Breast epithelium (tissue), 4 donors: ENCODE results near the gene INSIG2. TPM values are rescaled to one million over a fixed set of nuclear protein-coding genes. Genes with fewer than 3 reads are reported as not detected.

Experiments used
- DNase-seq, 2 donors: peaks; one replicate each; pipeline ENCODE4 v3.0.0-alpha.2; 2019; ENCODE audit warnings: low spot score in 2 of 2
- H3K27ac ChIP-seq, 2 donors: fragments of 200-600 bp; sonication (generic) in 1 of 2; one replicate each; pipeline ENCODE4 v1.5.1; 2016 to 2019; ENCODE audit warnings: mild to moderate bottlenecking in 1 of 2
- H3K27me3 ChIP-seq, 2 donors: fragments of 200-600 bp; sonication (generic) in 1 of 2; one replicate each; pipeline versions ENCODE4 v1.5.1 to v1.6.0; 2017 to 2019; ENCODE audit warnings: control low read depth in 1 of 2, mild to moderate bottlenecking in 1 of 2
- H3K36me3 ChIP-seq: fragments of 200-600 bp; one replicate; pipeline ENCODE4 v1.5.1; 2019
- H3K4me1 ChIP-seq, 2 donors: fragments of 200-600 bp; sonication (generic); one replicate each; pipeline ENCODE4 v1.5.1; 2016 to 2019; ENCODE audit warnings: control low read depth in 1 of 2
- H3K4me3 ChIP-seq, 3 donors: fragments of 200-600 bp; sonication (generic); 1 replicate in 2 of 3; 2 replicates in 1 of 3; pipeline ENCODE4 v1.5.1; 2016 to 2019; ENCODE audit warnings: mild to moderate bottlenecking in 3 of 3, moderate library complexity in 2 of 3
- H3K9me3 ChIP-seq, 2 donors: fragments of 200-600 bp; sonication (generic) in 1 of 2; one replicate each; pipeline ENCODE4 v1.5.1; 2016 to 2019; ENCODE audit warnings: control low read depth in 1 of 2
- CTCF ChIP-seq, 3 donors: fragments of 450-650 bp; IDR thresholded peaks; one replicate each; pipeline ENCODE4 v1.5.1; 2016 to 2017; ENCODE audit warnings: antibody characterized with exemption in 3 of 3, mild to moderate bottlenecking in 3 of 3, moderate library complexity in 3 of 3
- POLR2A ChIP-seq: fragments of 450-650 bp; IDR thresholded peaks from one replicate; pipeline ENCODE4 v1.6.1; 2016; ENCODE audit warnings: antibody characterized with exemption, mild to moderate bottlenecking, moderate library complexity
- POLR2AphosphoS5 ChIP-seq, 3 donors: sonication (generic); formaldehyde crosslinking; IDR thresholded peaks; one replicate each; pipeline ENCODE4 v1.6.1; 2017; ENCODE audit warnings: antibody characterized with exemption in 3 of 3
- intact Hi-C: fragments of 100-400 bp; cut with DNase I; formaldehyde crosslinking; loops from one replicate; pipeline ENCODE4 v1.15.1; 2023; ENCODE audit warnings: low total_unique reads
- total RNA-seq, 3 donors: library from RNA; depleted of rRNA; stranded (reverse); fragments of >200 nt; gene quantifications; one replicate each; pipeline ENCODE4 v1.1.0, GENCODE V29; 2016

The INSIG2 gene
- total RNA-seq, 3 donors from 2014 or later: 13.1 to 30.9 (median 20.3) TPM

GRCh38 chr2:118045286-118045685, 43.0 kb upstream of the INSIG2 start:
- Histone ChIP-seq H3K27ac (no peak overlapping the region), H3K9me3 (no peaks in the 10 kb centered on the region), H3K36me3 (no peaks in the 10 kb centered on the region), H3K27me3 (peaks cover 0 to 13% of the 10 kb centered on the region in 2 donors), H3K4me1 (no peaks in the 10 kb centered on the region), H3K4me3 (no peak overlapping the region)
- no peak for TF ChIP-seq POLR2AphosphoS5 (IDR thresholded peaks at IDR 0.05)
- no peak for TF ChIP-seq CTCF (IDR thresholded peaks at IDR 0.05)
- TF ChIP-seq POLR2A: no peak
- no peak for DNase-seq
- intact Hi-C loops: loop anchor here (10.0 kb wide), 1 partner anchor 820 kb away; no protein-coding TSS in a partner anchor

GRCh38 chr2:118046634-118047210, 41.5 kb upstream of the INSIG2 start:
- H3K4me1 ChIP-seq: no peaks in the 10 kb centered on the region
- intact Hi-C loops: loop anchor here (10.0 kb wide), 1 partner anchor 818 kb away; no protein-coding TSS in a partner anchor
- TF ChIP-seq POLR2AphosphoS5 (IDR thresholded peaks at IDR 0.05): no peak
- no peak for TF ChIP-seq POLR2A
- TF ChIP-seq CTCF (IDR thresholded peaks at IDR 0.05): peak in 2 of 3 donors; percentile 58 to 62

GRCh38 chr2:118047380-118047826, 40.9 kb upstream of the INSIG2 start:
- Histone ChIP-seq H3K27me3 (peaks cover 0 to 9% of the 10 kb centered on the region in 2 donors), H3K27ac (no peak overlapping the region), H3K36me3 (no peaks in the 10 kb centered on the region), H3K4me1 (no peaks in the 10 kb centered on the region), H3K4me3 (no peak overlapping the region), H3K9me3 (no peaks in the 10 kb centered on the region)
- intact Hi-C loops: loop anchor here (10.0 kb wide), 1 partner anchor 817 kb away; no protein-coding TSS in a partner anchor
- TF ChIP-seq POLR2AphosphoS5 (IDR thresholded peaks at IDR 0.05): no peak
- no peak for TF ChIP-seq CTCF (IDR thresholded peaks at IDR 0.05)
- no peak for TF ChIP-seq POLR2A
- no peak for DNase-seq

More at GRCh38 chr2:118046634-118047210, 41.5 kb upstream of the INSIG2 start:
- no peak for DNase-seq
- H3K9me3 ChIP-seq: no peaks in the 10 kb centered on the region
- H3K27ac ChIP-seq: no peak overlapping the region
- peaks cover 0 to 9% of the 10 kb centered on the region in 2 donors for H3K27me3 ChIP-seq
- no peak overlapping the region for H3K4me3 ChIP-seq
- H3K36me3 ChIP-seq: no peaks in the 10 kb centered on the region

- no peak for DNase-seq
- no peaks in the 10 kb centered on the region for H3K9me3 ChIP-seq
- H3K36me3 ChIP-seq: no peaks in the 10 kb centered on the region
- H3K4me3 ChIP-seq: no peak overlapping the region
- H3K27me3 ChIP-seq: peaks cover 0 to 9% of the 10 kb centered on the region in 2 donors
- no peaks in the 10 kb centered on the region for H3K4me1 ChIP-seq
- H3K27ac ChIP-seq: no peak overlapping the region
- intact Hi-C loops: loop anchor here (10.0 kb wide), 1 partner anchor 816 kb away; no protein-coding TSS in a partner anchor
- TF ChIP-seq POLR2AphosphoS5 (IDR thresholded peaks at IDR 0.05): no peak
- TF ChIP-seq CTCF (IDR thresholded peaks at IDR 0.05): no peak
- no peak for TF ChIP-seq POLR2A
These were observed 39.9 kb upstream of the INSIG2 start for GRCh38 chr2:118048401-118048800.

- H3K27me3 ChIP-seq: peaks cover 0 to 9% of the 10 kb centered on the region in 2 donors
- intact Hi-C loops: loop anchor here (10.0 kb wide), 1 partner anchor 816 kb away; no protein-coding TSS in a partner anchor
These were observed 39.0 kb upstream of the INSIG2 start for GRCh38 chr2:118049140-118049815.

More at GRCh38 chr2:118049140-118049815, 39.0 kb upstream of the INSIG2 start:
- no peaks in the 10 kb centered on the region for H3K4me1 ChIP-seq
- H3K4me3 ChIP-seq: no peak overlapping the region
- H3K9me3 ChIP-seq: no peaks in the 10 kb centered on the region
- no peak for DNase-seq
- no peak overlapping the region for H3K27ac ChIP-seq
- H3K36me3 ChIP-seq: no peaks in the 10 kb centered on the region
- no peak for TF ChIP-seq CTCF (IDR thresholded peaks at IDR 0.05)
- TF ChIP-seq POLR2AphosphoS5 (IDR thresholded peaks at IDR 0.05): no peak
- no peak for TF ChIP-seq POLR2A
